Measurements from ENCODE around the gene MRPS26.

GRCh38 chr20:3039426-3039825 is 6.4 kb upstream of the MRPS26 start:
- TF ChIP-seq CTCF (IDR thresholded peaks at IDR 0.05) (no peak), POLR2A (IDR thresholded peaks at IDR 0.05) (no peak), POLR2AphosphoS5 (IDR thresholded peaks at IDR 0.05) (no peak)

Measured in prostate gland (tissue), 2 donors.